Measurements from ENCODE around the gene LMBR1L.

DNA sequence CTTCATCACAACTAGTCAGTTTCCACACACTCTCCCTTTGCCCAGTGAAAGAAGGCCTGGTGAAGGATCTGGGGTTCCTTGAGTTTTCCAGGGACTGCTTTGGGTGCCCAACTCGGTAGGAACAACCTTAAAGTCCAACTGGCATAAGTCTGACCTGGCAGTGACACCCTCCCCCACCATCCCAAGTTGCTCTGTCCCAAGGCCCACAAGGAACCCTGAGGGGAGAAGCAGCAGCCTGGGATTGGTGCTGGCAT is 51.7 kb downstream of the LMBR1L start:
- TF ChIP-seq, protein P1, sequence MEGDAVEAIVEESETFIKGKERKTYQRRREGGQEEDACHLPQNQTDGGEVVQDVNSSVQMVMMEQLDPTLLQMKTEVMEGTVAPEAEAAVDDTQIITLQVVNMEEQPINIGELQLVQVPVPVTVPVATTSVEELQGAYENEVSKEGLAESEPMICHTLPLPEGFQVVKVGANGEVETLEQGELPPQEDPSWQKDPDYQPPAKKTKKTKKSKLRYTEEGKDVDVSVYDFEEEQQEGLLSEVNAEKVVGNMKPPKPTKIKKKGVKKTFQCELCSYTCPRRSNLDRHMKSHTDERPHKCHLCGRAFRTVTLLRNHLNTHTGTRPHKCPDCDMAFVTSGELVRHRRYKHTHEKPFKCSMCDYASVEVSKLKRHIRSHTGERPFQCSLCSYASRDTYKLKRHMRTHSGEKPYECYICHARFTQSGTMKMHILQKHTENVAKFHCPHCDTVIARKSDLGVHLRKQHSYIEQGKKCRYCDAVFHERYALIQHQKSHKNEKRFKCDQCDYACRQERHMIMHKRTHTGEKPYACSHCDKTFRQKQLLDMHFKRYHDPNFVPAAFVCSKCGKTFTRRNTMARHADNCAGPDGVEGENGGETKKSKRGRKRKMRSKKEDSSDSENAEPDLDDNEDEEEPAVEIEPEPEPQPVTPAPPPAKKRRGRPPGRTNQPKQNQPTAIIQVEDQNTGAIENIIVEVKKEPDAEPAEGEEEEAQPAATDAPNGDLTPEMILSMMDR (IDR thresholded peaks at IDR 0.05) = no peak
- no peak for TF ChIP-seq POLR2A (IDR thresholded peaks at IDR 0.05)

Data from prostate gland (tissue), 2 donors.